ENCODE results near the gene COG3. TPM values are rescaled to one million over a fixed set of nuclear protein-coding genes. Genes with fewer than 3 reads are reported as not detected.

Gene COG3
- total and polyA plus RNA-seq, 10 of the 15 experiments (the other 5 are each of a cell fraction or from before 2014, with no cell fraction given), result 6.1 to 35.1 (median 22.6) TPM

- CTCF ChIA-PET, result interaction anchor here (0.6 to 2.2 kb wide), 10 partner anchors 8 to 427 kb away, joined by 3 to 11 read pairs (median 3); no protein-coding TSS in a partner anchor
- Histone ChIP-seq H3K4me2 (ENCODE audit: control insufficient read depth, insufficient read depth) (no peak overlapping the region), H3K27ac (ENCODE audit: control insufficient read depth, insufficient read depth) (no peak overlapping the region), H2AFZ (ENCODE audit: control insufficient read depth, low read depth, low read length) (no peak overlapping the region), H3K4me1 (ENCODE audit: control insufficient read depth, insufficient read depth, low read length) (no peaks in the 10 kb centered on the region), H3K9ac (ENCODE audit: control insufficient read depth, insufficient read depth, low read length) (no peak overlapping the region), H3K27me3 (replicated peaks in 1 of 2; ENCODE audit: control insufficient read depth in 2 of 2, insufficient read depth in 2 of 2, low read length in 1 of 2) (no peaks in the 10 kb centered on the region), H3K9me3 (replicated peaks; ENCODE audit: control insufficient read depth, insufficient read depth, low read length) (no peaks in the 10 kb centered on the region), H4K20me1 (ENCODE audit: control insufficient read depth, insufficient read depth) (no peaks in the 10 kb centered on the region), H3K36me3 (ENCODE audit: control insufficient read depth in 2 of 2, insufficient read depth in 2 of 2, low read length in 1 of 2) (peaks cover 8 to 31% of the 10 kb centered on the region in 2 experiments), H3K79me2 (ENCODE audit: control insufficient read depth, insufficient read depth, low read length) (no peaks in the 10 kb centered on the region), H3K4me3 (no peak overlapping the region)
- in situ Hi-C loops (cut with MboI), result no loop called here
- no TSS peak for BruUV-seq (replicated peaks)
- RAD21 ChIA-PET (ENCODE audit: unreplicated experiment), result no interaction called here
- 96% methylated on average over 3 of the region's 3 CpGs for WGBS (ENCODE audit: insufficient coverage, insufficient replicate concordance, low lambda C conversion rate, missing lambda C conversion rate)
- TF ChIP-seq TCF12 (IDR thresholded peaks at IDR 0.05; ENCODE audit: low read depth, low read length) (no peak), KDM1A (IDR thresholded peaks at IDR 0.05; ENCODE audit: borderline replicate concordance) (no peak), NRF1 (conservative IDR thresholded peaks at IDR 0.05; ENCODE audit: low read depth, low read length) (no peak), EED (IDR thresholded peaks at IDR 0.05; ENCODE audit: low read depth) (no peak), HDGF (IDR thresholded peaks at IDR 0.05) (no peak), MYB (IDR thresholded peaks at IDR 0.05; ENCODE audit: borderline replicate concordance, low read depth, low read length) (no peak), EGR1 (IDR thresholded peaks at IDR 0.05; ENCODE audit: borderline replicate concordance in 1 of 2, low read depth in 2 of 2, low read length in 2 of 2) (no peak), TBL1XR1 (IDR thresholded peaks at IDR 0.05; ENCODE audit: low read depth, low read length) (no peak), ZNF384 (IDR thresholded peaks at IDR 0.05; ENCODE audit: borderline replicate concordance, low read depth, low read length) (no peak), TAF1 (IDR thresholded peaks at IDR 0.05; ENCODE audit: borderline replicate concordance, low read depth, low read length) (no peak), CBX3 (IDR thresholded peaks at IDR 0.05; ENCODE audit: borderline replicate concordance, low read depth) (no peak)
- TF ChIP-seq, protein P1, sequence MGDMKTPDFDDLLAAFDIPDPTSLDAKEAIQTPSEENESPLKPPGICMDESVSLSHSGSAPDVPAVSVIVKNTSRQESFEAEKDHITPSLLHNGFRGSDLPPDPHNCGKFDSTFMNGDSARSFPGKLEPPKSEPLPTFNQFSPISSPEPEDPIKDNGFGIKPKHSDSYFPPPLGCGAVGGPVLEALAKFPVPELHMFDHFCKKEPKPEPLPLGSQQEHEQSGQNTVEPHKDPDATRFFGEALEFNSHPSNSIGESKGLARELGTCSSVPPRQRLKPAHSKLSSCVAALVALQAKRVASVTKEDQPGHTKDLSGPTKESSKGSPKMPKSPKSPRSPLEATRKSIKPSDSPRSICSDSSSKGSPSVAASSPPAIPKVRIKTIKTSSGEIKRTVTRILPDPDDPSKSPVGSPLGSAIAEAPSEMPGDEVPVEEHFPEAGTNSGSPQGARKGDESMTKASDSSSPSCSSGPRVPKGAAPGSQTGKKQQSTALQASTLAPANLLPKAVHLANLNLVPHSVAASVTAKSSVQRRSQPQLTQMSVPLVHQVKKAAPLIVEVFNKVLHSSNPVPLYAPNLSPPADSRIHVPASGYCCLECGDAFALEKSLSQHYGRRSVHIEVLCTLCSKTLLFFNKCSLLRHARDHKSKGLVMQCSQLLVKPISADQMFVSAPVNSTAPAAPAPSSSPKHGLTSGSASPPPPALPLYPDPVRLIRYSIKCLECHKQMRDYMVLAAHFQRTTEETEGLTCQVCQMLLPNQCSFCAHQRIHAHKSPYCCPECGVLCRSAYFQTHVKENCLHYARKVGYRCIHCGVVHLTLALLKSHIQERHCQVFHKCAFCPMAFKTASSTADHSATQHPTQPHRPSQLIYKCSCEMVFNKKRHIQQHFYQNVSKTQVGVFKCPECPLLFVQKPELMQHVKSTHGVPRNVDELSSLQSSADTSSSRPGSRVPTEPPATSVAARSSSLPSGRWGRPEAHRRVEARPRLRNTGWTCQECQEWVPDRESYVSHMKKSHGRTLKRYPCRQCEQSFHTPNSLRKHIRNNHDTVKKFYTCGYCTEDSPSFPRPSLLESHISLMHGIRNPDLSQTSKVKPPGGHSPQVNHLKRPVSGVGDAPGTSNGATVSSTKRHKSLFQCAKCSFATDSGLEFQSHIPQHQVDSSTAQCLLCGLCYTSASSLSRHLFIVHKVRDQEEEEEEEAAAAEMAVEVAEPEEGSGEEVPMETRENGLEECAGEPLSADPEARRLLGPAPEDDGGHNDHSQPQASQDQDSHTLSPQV (IDR thresholded peaks at IDR 0.05), result no peak
- intact Hi-C loops (cut with micrococcal nuclease; ENCODE audit: unreplicated experiment), result loop anchor here (2.0 to 5.0 kb wide), 3 partner anchors 208 to 812 kb away; no protein-coding TSS in a partner anchor
- DNase-seq (ENCODE audit: low read depth, low spot score) (no peak), FAIRE-seq (no peak), ATAC-seq (no peak)
- SMC1A ChIA-PET (ENCODE audit: uncharacterized antibody, unreplicated experiment), result interaction anchor here (0.9 kb wide), 2 partner anchors 8 to 207 kb away, joined by 3 to 5 read pairs; no protein-coding TSS in a partner anchor
- POLR2A ChIA-PET, result no interaction called here
Measured at GRCh38 chr13:45510672-45511071, 45.9 kb downstream of the COG3 start.
